HTR-8/SVneo (cell line): ENCODE measurements around the gene TSHZ3.

Source experiments
- DNase-seq: peaks from one replicate; pipeline ENCODE4 v3.0.0; 2011; ENCODE audit warnings: low spot score, mixed read lengths; ENCODE audit not compliant: insufficient read length
- FAIRE-seq: peaks from 2 replicates; lab custom pipeline; 2011; peaks lifted over from hg19 to GRCh38; lab: Jason Lieb, UNC

Gene TSHZ3

GRCh38 chr19:31270897-31271296 lies 78.3 kb downstream of the TSHZ3 start:
- DNase-seq (no peak), FAIRE-seq (no peak)

GRCh38 chr19:31269425-31270127 lies 79.7 kb downstream of the TSHZ3 start:
- no peak for FAIRE-seq
- no peak for DNase-seq

- no peak for FAIRE-seq
- DNase-seq: no peak
These were observed 80.4 kb downstream of the TSHZ3 start for GRCh38 chr19:31268751-31269383.

GRCh38 chr19:31266731-31267130 lies 82.5 kb downstream of the TSHZ3 start:
- DNase-seq (no peak), FAIRE-seq (no peak)

- DNase-seq: no peak
- no peak for FAIRE-seq
These were observed 83.0 kb downstream of the TSHZ3 start for GRCh38 chr19:31266196-31266595.

- DNase-seq: no peak
- no peak for FAIRE-seq
These were observed 85.0 kb downstream of the TSHZ3 start for GRCh38 chr19:31264041-31264778.

- DNase-seq: no peak
- FAIRE-seq: no peak
These were observed 85.9 kb downstream of the TSHZ3 start for GRCh38 chr19:31263328-31263727.

GRCh38 chr19:31262725-31263191 lies 86.5 kb downstream of the TSHZ3 start:
- FAIRE-seq (no peak), DNase-seq (no peak)

GRCh38 chr19:31261603-31262212 lies 87.5 kb downstream of the TSHZ3 start:
- FAIRE-seq (no peak), DNase-seq (no peak)

- no peak for DNase-seq
- FAIRE-seq: no peak
These were observed 88.1 kb downstream of the TSHZ3 start for GRCh38 chr19:31261019-31261602.

GRCh38 chr19:31260171-31260933 lies 88.9 kb downstream of the TSHZ3 start:
- DNase-seq (no peak), FAIRE-seq (no peak)

- no peak for FAIRE-seq
These were observed 90.8 kb downstream of the TSHZ3 start for GRCh38 chr19:31258211-31259052.

GRCh38 chr19:31257426-31258130 lies 91.7 kb downstream of the TSHZ3 start:
- DNase-seq: no peak
- FAIRE-seq: no peak

More at GRCh38 chr19:31258211-31259052, 90.8 kb downstream of the TSHZ3 start:
- no peak for DNase-seq

- FAIRE-seq: no peak
- DNase-seq: no peak
These were observed 92.2 kb downstream of the TSHZ3 start for GRCh38 chr19:31257025-31257424.

GRCh38 chr19:31256593-31256960 lies 92.7 kb downstream of the TSHZ3 start:
- DNase-seq (no peak), FAIRE-seq (no peak)

GRCh38 chr19:31255831-31256592 lies 93.2 kb downstream of the TSHZ3 start:
- no peak for FAIRE-seq
- no peak for DNase-seq

GRCh38 chr19:31255174-31255799 lies 93.9 kb downstream of the TSHZ3 start:
- FAIRE-seq (no peak), DNase-seq (no peak)
